ENCODE results near the gene RTKN2. TPM values are rescaled to one million over a fixed set of nuclear protein-coding genes. Genes with fewer than 3 reads are reported as not detected.

The RTKN2 gene
- total and polyA plus RNA-seq, 9 of the 15 experiments (the other 6 are each of a cell fraction or from before 2014, with no cell fraction given), result 0.03 to 0.11 (median 0.05) TPM; not detected in 2

GRCh38 chr10:62250594-62251198 is 17.9 kb downstream of the RTKN2 start:
- Histone ChIP-seq H3K79me2 (ENCODE audit: control insufficient read depth, insufficient read depth, low read length) (no peaks in the 10 kb centered on the region), H3K27ac (ENCODE audit: extremely low read depth, low read depth, low read length) (no peak overlapping the region), H3K4me2 (ENCODE audit: insufficient read depth, low read length) (no peak overlapping the region), H2AFZ (ENCODE audit: low read depth, low read length) (no peak overlapping the region), H3K9me1 (ENCODE audit: control insufficient read depth, insufficient read depth, low read length) (no peaks in the 10 kb centered on the region), H3K9ac (ENCODE audit: insufficient read depth in 1 of 2, low read depth in 2 of 2, low read length in 2 of 2) (no peak overlapping the region), H4K20me1 (replicated peaks; ENCODE audit: control insufficient read depth, insufficient read depth, low read length) (no peaks in the 10 kb centered on the region), H3K27me3 (ENCODE audit: control insufficient read depth in 2 of 2, insufficient read depth in 2 of 2, low read length in 2 of 2) (no peaks in the 10 kb centered on the region), H3K36me3 (ENCODE audit: control insufficient read depth, insufficient read depth, low read length) (no peaks in the 10 kb centered on the region), H3K4me3 (no peak overlapping the region), H3K9me3 (replicated peaks; ENCODE audit: control insufficient read depth, insufficient read depth, low read depth, low read length) (no peaks in the 10 kb centered on the region), H3K4me1 (replicated peaks in 1 of 2; ENCODE audit: control insufficient read depth in 2 of 2, insufficient read depth in 2 of 2, low read length in 2 of 2) (no peaks in the 10 kb centered on the region)
- WGBS (ENCODE audit: insufficient coverage, low coverage, missing lambda C conversion rate), result 2% methylated on average over 5 of the region's 5 CpGs
- ChIA-PET CTCF (ENCODE audit: low intra/inter-chr PET ratio) (interaction anchor here (0.6 kb wide), 1 partner anchor 139 kb away, joined by 4 read pairs; no protein-coding TSS in a partner anchor), POLR2A (no interaction called here)
- no peak for FAIRE-seq
- ATAC-seq, result no peak
- TF ChIP-seq FOXJ3 (CRISPR knock-in tag; IDR thresholded peaks at IDR 0.05) (no peak), EZH2 (IDR thresholded peaks at IDR 0.05; ENCODE audit: borderline replicate concordance, low read depth, low read length) (no peak), SPI1 (IDR thresholded peaks at IDR 0.05; ENCODE audit: borderline replicate concordance, low read depth, low read length) (no peak), TEAD2 (tag; IDR thresholded peaks at IDR 0.05) (no peak), ZBTB1 (CRISPR knock-in tag; IDR thresholded peaks at IDR 0.05; ENCODE audit: borderline replicate concordance, low read depth) (no peak), ZNF354B (CRISPR knock-in tag; IDR thresholded peaks at IDR 0.05) (no peak), SNIP1 (IDR thresholded peaks at IDR 0.05; ENCODE audit: low read depth) (no peak), ZFP36 (IDR thresholded peaks at IDR 0.05; ENCODE audit: low read depth, low read length, partially characterized antibody) (no peak), RAD21 (CRISPR knock-in tag; conservative IDR thresholded peaks at IDR 0.05 in 1 of 2, IDR thresholded peaks at IDR 0.05 in 1 of 2) (no peak), NFXL1 (CRISPR knock-in tag; IDR thresholded peaks at IDR 0.05) (no peak), ZNF764 (CRISPR knock-in tag; IDR thresholded peaks at IDR 0.05; ENCODE audit: low read depth) (no peak), NCOA1 (IDR thresholded peaks at IDR 0.05; ENCODE audit: low read depth) (no peak), HIVEP1 (CRISPR knock-in tag; IDR thresholded peaks at IDR 0.05) (no peak), CTCFL (IDR thresholded peaks at IDR 0.05; ENCODE audit: borderline replicate concordance, insufficient read depth, low read depth, low read length, poor library complexity, severe bottlenecking) (no peak), DIDO1 (tag; IDR thresholded peaks at IDR 0.05; ENCODE audit: low read depth) (no peak), ZNF146 (CRISPR knock-in tag; IDR thresholded peaks at IDR 0.05; ENCODE audit: unreplicated experiment) (no peak)
- intact Hi-C loops (cut with micrococcal nuclease), result no loop called here
- in situ Hi-C loops (cut with MboI), result no loop called here
- no peak for DNase-seq (ENCODE audit: extremely low read depth in 1 of 4, low spot score in 3 of 4)
- BruUV-seq (replicated peaks), result no TSS peak

All from K562 (cell line).